GM10266 (cell line): ENCODE data around the gene CCDC116.
A peak's percentile ranks its signal among the peaks of the same experiment; 100 is the strongest.
"Not testable (repeated sequence)": the region's sequence is repeated elsewhere in the genome, so short reads cannot be mapped to it uniquely, and the experiment has no call there.

Experiments
- DNase-seq: peaks from one replicate; pipeline ENCODE4 v3.0.0; 2012; ENCODE audit errors: extremely low spot score
- TF ChIP-seq, protein P1 (sequence below): IDR thresholded peaks from 2 replicates; pipeline ENCODE4 v1.5.1; 2012; ENCODE audit warnings: mild to moderate bottlenecking, low read depth; ENCODE audit not compliant: control insufficient read depth, insufficient read depth; ENCODE audit errors: missing control alignments

CCDC116 gene

DNA sequence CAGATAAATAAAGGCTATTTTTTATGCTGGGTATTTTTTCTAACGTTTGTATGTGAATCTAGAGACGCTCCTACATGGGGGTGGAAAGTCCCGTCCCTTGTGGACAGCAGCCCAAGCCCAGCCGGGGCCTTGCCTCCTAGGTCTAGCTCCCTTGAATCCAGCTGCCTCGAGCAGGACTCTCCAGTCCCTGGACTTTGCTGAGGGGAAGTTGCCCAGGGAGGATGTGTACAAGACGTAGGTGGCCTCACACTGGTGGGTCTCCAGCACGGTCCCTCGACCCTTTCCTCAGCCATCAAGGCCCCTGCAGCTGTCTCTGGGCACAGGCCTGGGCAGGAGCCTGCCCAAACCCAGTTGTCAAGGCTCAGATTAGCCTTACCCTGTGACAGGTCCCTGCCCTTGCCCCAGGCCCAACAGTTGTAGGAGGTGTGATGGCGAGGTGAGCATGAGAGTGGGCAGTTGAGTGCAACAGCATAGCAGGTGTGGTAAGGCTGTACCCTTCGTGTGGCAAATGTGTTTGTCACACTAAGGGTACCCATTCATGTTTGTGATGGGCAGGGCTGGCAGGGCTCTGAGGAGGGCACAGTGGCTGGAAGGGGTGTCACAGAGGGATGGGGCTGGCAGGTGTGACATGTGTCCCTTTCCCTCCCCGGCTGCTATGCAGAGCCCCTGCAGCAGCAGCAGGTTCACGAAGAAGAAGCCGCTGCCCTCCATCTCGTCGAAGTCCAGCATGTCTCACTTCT, 3.4 kb downstream of the CCDC116 start:
- TF ChIP-seq, protein P1, sequence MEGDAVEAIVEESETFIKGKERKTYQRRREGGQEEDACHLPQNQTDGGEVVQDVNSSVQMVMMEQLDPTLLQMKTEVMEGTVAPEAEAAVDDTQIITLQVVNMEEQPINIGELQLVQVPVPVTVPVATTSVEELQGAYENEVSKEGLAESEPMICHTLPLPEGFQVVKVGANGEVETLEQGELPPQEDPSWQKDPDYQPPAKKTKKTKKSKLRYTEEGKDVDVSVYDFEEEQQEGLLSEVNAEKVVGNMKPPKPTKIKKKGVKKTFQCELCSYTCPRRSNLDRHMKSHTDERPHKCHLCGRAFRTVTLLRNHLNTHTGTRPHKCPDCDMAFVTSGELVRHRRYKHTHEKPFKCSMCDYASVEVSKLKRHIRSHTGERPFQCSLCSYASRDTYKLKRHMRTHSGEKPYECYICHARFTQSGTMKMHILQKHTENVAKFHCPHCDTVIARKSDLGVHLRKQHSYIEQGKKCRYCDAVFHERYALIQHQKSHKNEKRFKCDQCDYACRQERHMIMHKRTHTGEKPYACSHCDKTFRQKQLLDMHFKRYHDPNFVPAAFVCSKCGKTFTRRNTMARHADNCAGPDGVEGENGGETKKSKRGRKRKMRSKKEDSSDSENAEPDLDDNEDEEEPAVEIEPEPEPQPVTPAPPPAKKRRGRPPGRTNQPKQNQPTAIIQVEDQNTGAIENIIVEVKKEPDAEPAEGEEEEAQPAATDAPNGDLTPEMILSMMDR, result no peak
- DNase-seq, result no peak

DNA sequence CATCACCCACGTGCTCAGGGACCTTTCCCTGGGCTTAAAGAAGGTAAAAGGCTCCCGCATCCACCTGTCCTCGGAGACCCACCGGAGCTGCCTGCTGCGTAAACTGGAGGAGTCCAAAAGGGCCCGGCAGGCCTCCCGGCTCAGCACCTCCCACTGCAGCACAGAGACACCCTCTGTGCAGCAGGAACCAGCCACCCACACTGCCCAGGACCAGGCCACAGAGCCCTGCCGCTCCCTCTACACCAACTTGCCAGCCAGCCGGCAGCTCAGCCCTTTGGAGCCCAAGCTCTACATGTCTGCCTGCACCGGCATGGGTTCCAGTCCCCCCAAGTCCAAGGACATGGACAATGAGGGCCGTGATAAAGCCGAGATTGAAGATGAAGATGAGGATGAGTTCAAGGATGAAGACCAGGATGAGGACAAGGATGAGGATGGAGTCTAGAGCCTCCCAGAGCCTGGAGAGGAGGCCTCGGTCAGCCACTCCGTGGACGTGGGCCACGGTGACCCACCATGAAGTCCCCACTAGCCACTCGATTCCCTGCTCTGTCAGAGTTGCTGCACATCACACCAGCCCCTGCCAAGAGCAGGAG, 4.2 kb downstream of the CCDC116 start:
- TF ChIP-seq, protein P1, result no peak
- DNase-seq, result no peak

DNA sequence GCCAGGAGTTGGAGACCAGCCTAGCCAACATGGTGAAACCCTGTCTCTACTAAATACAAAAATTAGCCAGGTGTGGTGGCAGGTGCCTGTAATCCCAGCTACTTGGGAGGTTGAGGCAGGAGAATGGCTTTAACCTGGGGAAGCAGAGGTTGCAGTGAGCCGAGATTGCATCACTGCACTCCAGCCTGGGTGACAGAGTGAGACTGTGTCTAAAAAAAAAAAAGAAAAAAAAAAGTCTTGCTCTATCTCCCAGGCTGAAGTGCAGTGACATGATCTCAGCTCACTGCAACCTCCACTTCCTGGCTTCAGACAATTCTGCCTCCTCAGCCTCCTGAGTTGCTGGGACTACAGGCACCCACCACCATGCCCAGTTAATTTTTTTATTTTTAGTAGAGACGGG, 4.9 kb downstream of the CCDC116 start:
- DNase-seq, result not testable (repeated sequence)

DNA sequence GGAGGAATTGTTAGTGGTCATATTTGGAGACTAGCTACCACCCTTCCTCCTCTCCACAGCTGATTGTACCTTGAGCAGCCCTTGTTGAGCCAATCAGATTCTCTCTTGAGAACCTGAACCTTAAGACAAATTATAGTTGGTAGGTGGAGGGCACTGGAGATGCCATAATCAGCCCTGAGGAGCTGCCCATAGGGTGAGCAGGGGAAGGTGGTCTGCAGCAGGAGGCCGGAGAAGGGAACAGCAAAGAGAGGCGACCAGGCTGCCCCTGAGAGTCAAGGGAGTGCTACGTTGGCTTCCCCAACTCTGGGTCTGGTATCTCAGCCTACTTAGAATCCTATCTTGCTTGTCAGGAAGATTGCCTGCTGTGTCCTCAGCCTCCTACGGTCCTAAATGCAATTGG, 6.8 kb downstream of the CCDC116 start:
- TF ChIP-seq, protein P1, result no peak
- no peak for DNase-seq

DNA sequence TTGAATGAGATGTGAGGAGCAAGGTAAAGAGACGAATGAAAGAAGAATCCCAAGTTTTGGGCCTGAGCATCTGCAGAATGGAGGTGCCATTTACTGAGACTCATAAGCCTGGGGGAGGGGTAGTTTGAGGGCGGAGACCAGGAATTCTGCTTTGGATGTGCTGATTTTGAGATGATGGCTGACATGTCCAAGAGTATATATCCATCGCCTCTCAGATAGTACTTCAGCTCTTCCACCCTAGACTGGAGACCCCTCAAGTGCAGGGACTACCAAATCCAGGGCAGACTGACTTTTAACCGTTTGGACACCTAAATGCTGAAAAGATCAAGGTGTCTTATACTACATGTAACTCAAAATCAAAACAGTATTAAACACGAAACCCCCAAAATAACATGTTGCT, 8.2 kb downstream of the CCDC116 start:
- no peak for DNase-seq
- TF ChIP-seq, protein P1, result no peak

DNA sequence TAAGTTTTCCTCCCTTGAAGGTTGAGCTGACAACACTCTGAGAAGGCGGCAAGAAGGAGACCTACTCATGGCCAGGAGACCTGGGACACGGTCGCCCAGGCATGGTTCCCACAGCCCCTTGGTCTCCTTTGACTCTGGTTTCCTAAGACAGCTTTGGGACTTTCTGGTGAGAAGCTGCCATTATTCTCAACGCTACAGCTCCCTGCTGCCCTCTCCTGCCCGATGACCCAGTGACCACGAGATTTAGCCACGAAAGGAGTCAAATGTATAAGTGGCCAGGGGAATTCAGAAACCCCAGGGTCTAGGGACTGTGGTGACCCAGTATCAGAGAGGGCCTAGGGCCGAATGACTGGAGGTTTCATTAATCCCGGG, 8.8 kb downstream of the CCDC116 start:
- TF ChIP-seq, protein P1, result peak; percentile 42
- DNase-seq, result no peak

DNA sequence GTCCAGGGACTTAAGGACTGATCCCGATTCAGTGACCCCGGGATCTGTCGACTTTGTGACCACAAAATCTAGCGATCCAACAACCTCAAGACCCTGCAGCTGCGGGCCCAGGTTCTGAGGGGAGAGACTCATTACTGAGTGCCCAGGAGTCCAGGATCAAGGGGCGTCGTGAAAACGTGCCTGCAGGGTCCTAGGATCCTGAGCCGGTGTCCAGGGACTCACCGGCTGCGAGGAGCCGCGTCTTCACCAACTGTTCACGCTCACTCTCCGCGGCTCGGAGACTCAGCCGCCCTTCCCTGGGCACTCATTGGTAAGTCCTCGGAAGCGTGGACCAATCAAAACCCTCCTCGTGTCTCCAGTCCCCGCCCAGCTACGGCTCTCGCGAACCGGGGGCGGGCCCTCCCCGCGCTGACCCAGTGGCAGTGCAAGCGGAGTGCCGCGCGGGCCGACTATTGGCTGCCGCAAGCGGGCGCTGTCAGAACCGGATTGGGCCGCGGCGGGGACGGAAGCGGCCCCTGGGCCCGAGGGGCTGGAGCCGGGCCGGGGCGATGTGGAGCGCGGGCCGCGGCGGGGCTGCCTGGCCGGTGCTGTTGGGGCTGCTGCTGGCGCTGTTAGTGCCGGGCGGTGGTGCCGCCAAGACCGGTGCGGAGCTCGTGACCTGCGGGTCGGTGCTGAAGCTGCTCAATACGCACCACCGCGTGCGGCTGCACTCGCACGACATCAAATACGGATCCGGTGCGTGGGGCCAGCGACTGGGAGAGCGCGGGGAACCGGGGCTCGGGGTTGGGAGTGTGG, 9.4 kb downstream of the CCDC116 start, which contains the start of gene SDF2L1:
TSS of gene SDF2L1 (plus strand) at position 514 of the 795 bp plus-strand sequence. CDS start at position 549, 35 bp downstream.
- TF ChIP-seq, protein P1, result peak; percentile 12
- peak; percentile 99 for DNase-seq
